Cerebellar nuclear complex (tissue), 1 donor: ENCODE measurements around the gene SMG1.
"Not testable (repeated sequence)": the region's sequence is repeated elsewhere in the genome, so short reads cannot be mapped to it uniquely, and the experiment has no call there.

Experiments used
- DNase-seq, 2 experiments: peaks; one replicate each; lab custom pipeline; 2025; lab: John Stamatoyannopoulos, UW

SMG1 gene

DNA sequence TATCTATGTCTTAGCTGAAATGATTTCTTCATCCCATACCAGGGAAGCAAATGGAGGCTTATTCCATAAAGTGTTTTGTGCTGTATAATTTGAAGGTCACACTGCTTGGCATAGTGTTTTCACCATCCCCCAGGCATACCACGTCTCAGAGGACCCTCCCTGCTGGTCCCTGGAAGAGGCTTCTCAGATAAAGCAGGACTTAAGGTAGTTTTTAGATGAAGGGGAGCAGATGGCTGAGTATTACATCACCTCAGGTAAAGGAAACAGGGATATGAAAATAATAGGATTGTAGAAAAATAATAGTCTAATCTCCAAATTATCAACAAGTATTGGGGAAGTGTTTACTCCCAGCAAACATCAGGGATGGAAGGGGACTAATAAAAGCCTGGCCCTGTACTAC is 7.3 kb upstream of the SMG1 start:
- DNase-seq = peak in 1 of 2 experiments; percentile 25

DNA sequence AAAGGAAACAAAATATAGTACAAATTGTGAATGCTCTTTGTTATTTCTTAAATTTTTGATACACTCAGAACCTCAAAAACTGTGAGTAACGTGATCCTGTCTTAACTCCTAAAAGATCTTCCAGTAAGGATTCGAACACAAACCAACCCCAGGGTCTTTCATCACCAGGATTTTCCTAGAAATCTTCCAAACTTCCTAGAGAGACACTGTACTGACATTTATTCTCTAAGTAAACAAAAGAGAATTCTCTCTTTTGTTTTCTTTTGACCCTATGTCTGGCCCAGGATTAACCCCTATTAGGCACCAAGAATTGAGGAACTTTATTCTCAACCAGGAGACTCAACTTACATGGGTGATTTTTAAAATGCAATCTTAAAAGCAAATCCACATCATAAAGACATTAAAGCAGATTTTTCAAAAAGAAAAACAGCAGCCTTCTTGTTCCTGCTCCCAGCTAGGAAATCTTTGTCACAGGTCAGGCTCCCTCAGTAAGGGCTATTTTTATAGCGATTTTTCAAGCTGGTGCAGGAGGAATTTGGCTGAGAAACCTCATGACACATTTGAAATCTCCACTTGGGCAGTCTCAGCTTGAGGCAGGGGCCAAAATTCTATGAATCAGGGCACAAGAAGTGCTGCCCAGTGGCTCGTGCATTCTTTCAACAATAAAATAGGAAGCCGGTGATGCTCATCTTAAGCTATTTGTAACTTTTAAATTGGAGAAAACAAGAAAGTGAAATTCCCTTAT is 6.2 kb upstream of the SMG1 start:
- peak; percentile 90 to 91 for DNase-seq

DNA sequence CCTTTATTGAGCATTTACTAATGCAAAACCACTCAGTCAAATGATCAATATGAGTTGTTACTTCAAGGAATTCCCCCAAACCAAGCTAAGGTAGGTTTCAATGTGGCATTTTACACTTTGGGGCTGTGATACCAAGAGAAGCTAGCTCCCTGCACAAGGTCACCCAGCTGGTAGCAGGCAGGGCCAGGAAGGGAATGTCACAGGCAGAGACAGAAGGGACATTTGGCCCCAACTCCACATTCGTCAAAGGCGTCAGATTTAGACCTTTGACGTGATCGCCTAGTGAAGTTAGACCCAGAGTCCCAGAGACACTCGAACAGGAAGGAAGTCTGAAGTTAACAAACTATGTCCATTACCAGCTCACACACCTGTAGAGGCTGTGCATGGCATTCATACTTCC is 5.5 kb upstream of the SMG1 start:
- peak; percentile 33 to 43 for DNase-seq

DNA sequence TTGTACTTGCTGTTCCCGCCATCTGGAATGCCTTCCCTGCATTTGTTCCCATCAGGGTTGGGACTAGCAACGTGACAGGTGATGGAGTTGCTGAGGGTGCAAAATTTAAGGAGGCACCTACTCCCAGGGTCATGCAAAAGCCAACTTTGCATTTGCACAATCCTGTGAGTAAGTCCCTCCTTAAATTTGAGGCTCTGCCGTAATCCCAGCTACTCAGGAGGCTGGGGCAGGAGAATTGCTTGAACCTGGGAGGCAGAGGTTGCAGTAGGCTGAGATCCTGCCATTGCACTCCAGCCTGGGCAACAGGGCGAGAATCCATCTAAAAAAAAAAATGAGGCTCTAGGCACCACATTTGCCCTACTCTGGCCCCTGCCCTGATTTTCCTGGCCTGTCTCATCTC is 3.9 kb upstream of the SMG1 start:
- not testable (repeated sequence) for DNase-seq

DNA sequence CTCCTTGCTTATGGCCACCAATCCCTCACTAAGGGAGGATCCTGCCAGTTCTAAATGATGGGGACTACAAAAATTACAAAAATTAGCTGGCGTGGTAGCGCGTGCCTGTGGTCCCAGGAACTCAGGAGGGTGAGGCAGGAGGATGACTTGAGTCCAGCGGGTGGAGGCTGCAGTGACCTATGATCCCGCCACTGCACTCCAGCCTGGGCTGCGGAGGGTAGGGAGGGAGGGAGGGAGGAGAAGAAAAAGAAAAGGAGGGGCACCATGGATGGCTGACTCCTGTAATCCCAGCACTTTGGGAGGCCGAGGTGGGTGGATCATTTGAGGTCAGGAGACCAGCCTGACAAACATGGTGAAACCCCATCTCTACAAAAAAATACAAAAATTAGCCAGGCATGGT is 1.9 kb upstream of the SMG1 start:
- DNase-seq = not testable (repeated sequence)

DNA sequence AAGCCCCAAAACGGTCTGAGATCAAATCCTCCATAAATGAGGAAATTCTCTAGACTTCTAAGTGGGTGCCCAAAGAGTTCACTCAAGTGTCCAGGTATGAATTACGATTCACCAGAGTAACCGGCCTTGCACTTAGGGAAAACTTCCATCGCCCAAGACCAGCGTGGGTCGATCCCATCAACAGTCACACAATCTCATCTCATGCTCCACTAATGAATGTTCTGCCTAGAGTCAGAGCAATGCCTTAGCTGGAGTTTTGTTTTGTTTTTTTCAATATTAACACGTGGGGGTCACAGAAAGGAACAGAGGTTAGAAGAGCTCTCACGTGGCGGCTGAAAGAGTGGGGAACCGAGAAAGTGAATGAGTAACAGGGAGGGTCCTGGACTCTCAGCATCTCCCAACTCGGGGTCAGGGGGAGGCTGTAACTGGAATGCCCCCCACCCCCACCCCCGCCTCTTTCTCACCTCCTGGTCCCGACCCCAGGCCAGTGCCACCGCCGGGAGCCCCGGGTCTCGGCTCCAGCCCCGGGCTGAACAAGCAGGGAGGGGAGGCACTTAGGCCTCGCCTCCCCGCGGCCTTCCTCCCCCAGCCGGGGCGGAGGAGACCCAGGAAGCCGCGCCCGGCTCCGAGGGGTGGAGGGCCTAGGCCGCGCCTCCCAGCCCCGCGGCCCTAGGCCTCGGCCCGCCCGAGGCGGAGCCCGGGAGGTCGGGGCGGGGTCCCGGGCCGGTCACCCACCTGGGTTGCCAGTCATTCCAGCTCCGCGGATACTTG is 808 bp downstream of the SMG1 start:
- not testable (repeated sequence) for DNase-seq

DNA sequence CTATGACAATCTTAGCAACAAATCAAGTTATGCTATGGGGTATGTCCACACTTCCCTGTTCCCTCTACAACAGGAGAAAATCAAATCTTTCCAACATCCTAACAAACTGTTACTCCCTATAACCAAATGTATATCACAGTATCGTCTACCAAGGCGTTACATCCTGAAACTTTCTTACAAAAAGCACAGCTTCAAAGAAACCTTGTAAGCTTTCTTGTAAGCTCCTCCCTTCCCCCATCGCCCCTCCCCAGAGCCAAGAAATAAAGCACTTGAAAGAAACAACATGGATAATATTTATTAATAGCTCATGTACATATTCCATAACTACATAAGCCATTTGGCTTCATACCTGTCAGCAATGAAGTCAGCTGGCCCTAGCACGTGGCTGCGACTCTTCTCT is 2.3 kb downstream of the SMG1 start:
- DNase-seq = not testable (repeated sequence)

DNA sequence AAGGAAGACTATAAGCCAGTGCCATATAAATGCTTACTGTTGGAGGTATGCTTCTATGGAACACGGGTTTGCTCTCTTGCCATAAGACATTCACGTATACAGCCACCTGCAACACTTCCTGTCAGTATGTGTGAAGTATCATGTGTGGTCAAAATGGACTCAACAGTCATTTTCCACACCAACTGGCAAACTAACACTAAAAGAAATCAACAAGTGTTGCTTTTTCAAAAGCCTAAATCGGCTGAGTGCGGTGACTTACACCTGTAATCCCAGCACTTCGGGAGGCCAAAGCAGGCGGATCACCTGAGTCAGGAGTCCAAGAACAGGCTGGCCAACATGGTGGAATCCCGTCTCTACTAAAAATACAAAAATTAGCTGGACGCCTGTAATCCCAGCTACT is 3.1 kb downstream of the SMG1 start:
- not testable (repeated sequence) for DNase-seq

DNA sequence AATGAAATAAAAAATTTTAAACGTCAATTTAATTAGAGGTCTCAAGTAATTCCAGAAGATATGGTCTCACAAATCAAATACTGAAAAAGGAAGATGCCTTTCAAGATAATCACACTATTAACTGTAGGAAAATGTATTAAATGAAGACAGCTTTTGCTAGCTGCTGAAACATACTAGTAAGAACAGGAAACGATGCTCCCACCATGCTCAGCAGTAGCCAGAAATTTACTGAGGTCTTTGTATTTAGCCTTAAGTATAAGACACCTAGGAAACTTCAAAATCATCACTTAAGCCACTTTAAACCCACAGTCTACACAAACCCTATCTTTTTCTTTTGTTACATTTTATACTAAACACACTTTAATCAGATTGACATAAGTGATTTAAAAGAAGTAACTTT is 16.6 kb downstream of the SMG1 start:
- not testable (repeated sequence) for DNase-seq

DNA sequence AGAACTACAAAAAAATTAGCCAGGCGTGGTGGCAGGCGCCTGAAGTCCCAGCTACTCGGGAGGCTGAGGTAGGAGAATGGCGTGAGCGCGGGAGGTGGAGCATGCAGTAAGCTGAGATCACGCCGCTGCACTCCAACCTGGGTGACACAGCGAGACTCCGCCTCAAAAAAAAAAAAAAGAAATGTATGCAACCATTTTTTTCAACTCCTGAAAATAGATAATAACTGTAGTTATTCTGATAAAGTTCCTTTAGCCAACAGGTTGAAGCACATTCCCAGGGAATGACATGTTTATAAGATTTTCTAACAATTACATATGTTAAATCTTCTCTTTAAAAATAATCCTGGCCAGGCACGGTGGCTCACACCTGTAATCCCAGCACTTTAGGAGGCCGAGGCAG is 17.5 kb downstream of the SMG1 start:
- DNase-seq = not testable (repeated sequence)

DNA sequence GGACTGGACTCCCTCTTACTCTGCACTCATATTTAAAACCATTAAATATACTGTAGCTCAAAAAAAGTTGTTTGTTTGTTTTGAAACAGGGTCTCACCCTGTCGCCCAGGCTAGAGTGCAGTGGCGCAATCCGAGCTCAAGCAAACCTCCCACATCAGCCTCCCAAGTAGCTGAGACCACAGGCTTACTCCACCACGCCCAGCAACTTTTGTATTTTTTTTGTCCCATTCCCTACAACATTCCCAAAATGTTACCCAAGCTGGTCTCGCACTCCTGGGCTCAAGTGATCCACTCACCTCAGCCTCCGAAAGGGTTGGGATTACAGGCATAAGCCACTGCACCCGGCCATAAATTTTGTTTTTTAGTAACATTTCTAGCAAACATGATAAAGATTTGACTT is 23.4 kb downstream of the SMG1 start:
- not testable (repeated sequence) for DNase-seq

DNA sequence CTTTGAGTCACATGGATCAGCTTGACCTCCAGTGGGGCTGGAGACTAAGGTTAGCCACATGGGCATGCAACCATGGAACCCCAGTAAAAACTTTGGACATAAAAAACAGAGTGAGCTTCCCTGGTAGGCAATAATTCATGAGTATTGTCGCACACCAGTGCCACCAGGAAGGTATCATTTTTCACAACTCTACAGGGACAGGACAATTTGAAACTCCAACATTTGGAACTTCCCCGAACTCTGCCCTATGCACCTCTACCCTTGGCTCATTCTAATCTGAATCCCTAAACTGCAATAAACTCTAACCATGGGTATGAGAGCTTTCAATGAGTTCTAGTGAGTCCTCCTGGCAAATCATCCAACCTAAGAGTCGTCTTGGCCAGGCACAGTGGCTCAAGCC is 24.2 kb downstream of the SMG1 start:
- DNase-seq = not testable (repeated sequence)

DNA sequence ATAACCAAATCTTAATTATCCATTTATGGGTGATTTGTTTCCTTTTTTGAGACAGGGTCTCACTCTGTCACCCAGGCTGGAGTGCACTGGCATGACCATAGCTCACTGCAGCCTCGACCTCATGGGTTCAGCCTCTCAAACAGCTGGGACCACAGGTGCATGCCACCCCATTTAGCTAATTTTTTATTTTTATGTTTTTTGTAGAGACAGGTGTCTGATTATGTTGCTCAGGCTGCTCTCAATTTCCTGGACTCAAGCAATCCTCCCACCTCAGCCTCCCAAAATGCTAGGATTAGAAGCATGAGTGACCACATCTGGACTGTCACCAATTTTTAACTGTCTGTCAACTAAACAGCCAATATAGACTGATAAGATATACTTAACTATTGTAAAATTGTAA is 25.0 kb downstream of the SMG1 start:
- DNase-seq = not testable (repeated sequence)

DNA sequence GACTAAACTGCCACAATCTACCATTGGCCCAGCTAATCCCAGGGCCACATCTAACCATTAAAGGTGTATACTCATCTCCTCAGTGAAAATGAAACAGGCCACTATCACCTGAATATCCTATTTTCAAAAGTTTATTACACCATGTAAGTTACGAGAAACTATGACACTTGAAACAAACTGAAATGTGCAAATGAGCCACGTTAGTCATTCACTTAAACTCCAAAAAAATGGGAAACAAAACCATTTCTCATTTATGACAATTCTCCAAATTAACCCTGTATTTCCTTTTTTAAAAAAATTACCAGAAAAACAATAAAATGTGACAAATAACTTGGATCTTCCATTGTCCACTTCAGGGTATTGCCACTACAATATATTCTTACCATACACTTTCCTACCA is 41.8 kb downstream of the SMG1 start:
- DNase-seq = not testable (repeated sequence)

DNA sequence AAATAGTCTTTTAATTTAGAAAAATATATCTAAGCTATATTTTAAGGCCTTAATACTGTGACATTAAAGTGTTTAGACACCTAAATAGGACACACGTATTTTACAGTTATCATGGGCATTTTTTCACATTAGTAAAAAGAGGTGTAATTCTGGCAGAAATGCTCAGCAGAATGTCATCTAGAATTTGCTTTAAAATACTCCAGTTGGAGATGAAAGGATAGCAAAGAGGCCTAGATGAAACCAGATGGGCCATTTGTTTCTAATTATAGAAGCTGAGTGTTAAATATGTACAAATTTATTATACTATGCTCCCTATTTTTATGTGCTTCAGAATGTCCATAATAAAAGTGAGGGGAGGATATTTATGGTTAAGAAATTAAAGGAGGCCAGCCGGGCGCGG is 48.5 kb downstream of the SMG1 start:
- not testable (repeated sequence) for DNase-seq

DNA sequence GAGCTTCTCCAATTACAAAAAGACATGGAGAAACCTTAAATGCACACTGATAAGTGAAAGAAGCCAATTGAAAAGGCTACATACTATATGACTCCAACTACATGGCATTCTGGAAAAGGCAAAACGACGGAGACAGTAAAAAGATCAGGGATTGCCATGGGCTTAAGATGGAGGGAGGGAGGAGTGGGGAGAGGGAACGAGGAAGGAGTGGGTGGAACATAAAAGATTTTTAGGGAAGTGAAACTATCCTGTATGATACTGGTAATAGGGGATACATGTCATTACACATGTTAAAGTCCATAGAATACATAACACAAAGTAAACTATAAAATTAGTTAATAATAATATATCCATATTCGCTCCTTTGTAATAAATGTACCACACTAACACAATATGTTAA is 48.9 kb downstream of the SMG1 start:
- not testable (repeated sequence) for DNase-seq

DNA sequence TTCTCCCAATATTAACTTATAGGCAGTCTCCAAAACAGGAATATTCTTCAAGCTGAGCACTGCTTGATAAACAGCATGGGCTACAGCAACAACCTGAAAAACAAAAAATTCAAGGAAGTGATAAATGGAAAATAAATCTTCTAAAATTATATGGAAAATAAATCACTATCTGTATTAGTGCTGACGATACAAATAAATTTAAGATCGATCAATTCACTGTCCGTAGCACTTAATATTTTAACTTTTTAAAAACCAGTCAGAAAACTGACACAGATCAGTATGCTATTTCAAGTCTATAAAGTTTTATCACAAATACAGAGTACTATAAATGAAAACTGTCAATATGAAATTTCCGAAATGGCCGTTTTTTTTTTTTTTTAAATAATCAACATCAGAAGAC is 49.9 kb downstream of the SMG1 start:
- DNase-seq = not testable (repeated sequence)

DNA sequence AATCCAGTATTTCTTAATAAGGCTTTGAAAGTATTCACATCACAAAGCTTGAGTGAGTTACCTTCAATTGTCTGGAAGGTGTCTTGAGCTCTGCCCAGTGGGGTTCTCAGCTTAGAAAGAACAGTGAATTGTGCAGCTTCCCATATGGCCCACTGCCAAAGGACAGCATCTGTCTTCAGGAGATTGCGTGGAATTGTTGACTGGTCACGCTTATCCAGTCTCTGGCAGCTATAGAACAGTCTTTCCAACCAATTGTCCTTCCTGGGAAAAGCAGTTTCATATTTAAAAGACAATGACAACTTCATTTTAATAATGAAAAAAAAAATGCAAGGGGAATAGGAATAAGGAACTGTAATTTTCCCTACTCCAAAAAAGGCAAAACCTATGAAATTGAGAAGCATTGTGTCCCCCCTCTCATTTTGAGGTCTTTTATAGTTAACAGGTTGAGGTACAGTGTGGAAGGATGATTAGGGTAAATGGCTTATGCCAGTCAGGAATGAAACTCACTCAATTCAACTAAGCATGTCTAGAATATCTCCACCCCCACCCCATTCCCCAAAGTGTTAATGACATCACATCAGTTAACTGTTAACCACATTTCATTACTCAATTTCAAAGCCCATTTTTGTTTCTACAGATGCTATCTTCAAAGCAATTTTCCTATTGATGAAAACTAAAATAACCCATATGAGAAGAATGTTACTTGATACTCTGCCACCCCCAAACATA is 57.0 kb downstream of the SMG1 start:
- DNase-seq = not testable (repeated sequence)

DNA sequence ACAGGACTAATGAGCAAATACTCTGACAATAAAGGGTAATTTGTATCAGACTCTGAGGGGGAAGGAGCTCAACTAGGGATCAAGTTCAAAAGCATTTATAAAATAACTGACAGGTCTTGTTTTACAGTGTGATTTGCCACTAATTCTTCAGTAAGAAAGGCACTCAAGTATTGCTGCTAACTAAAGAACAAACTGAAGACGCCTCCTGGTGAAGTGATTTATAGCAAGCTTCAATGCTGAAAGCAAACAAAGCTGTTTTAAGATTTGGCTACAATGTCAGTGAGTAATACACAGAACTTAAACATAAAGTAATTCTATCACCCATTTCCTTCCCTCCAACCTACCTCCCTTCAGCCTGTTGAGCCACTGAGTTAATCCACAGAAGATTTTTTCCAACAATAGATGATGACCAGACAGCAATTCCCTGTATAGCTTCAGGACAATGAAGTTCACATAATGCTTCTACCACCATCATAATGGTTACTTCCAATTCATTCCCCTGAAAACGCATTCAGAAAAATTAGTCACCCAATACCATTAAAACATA is 59.9 kb downstream of the SMG1 start:
- DNase-seq = not testable (repeated sequence)

DNA sequence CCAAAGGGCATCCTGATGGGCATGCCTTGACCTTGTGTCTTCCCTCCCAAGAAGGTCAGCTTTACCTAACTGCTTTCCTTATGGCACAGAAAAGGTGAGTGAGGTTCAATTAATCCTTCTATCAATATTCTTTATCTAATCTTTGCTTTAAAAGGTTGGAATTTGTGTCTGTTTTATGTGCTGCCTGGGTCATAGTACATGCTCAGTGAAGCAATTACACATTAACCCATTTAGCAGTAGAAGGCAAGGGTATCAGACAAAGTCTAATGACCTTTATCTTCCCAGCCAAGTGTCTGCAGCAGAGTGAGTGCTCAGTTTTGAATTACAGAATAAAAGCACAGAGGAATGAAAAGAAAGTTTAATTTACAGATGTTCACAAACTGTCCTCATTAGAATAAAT is 63.3 kb downstream of the SMG1 start:
- not testable (repeated sequence) for DNase-seq

DNA sequence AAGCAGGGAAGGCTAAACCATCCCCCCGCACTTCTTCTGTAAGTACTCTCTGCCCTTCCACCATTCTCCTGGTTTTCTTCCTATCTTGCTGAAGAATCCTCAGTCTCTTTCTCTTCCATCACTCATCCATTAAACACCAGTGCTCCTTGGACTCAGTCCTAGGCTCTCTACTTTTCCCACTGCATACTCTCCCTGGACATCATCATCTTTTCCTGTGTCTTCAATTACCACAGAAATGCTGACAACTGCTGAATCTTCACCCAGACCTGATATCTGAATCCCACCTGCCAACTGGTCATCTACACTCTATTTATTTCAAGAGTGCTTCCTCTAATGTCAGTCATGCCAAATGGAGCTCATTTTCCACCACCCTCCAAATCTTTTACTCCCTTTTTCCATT is 71.0 kb downstream of the SMG1 start:
- no peak for DNase-seq

DNA sequence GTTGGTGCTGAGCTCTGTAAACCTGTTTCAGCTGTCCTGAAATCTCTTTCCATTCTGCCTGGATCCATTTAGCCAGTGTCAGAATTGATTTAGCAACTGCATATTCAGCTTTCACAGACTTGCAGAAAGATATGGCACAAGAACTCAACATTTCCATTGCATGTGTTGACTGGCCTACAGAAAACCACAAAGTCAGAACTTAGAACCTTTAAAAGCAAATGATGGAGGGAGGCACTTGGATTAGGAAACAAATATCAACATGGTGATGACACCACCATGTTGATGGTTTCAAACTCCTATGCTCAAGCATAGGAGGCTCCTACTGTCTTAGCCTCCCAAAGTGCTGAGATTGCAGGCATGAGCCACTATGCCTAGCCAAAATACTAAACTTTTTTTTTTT is 72.5 kb downstream of the SMG1 start:
- no peak for DNase-seq
